ENCODE data around the gene CR2.

- TF ChIP-seq POLR2AphosphoS5 (IDR thresholded peaks at IDR 0.05; ENCODE audit: low read depth, low read length) (no peak), REST (IDR thresholded peaks at IDR 0.05; ENCODE audit: insufficient read depth in 1 of 2, low read depth in 2 of 2, low read length in 2 of 2) (no peak), SIN3A (IDR thresholded peaks at IDR 0.05; ENCODE audit: borderline replicate concordance, insufficient read depth, low read length) (no peak), FOXP2 (optimal IDR thresholded peaks at IDR 0.05; ENCODE audit: borderline replicate concordance, extremely low read depth, extremely low read length, insufficient read depth) (no peak), TAF1 (IDR thresholded peaks at IDR 0.05; ENCODE audit: borderline replicate concordance, insufficient read depth, low read length) (no peak)
These were observed 50.3 kb downstream of the CR2 start for GRCh38 chr1:207504438-207504837.

Measured in PFSK-1 (cell line).